Measurements from ENCODE around the gene PDIA5.

Gene PDIA5

GRCh38 chr3:123188058-123188457, 121.2 kb downstream of the PDIA5 start:
- DNase-seq = no peak

- no peak for DNase-seq
Observed at GRCh38 chr3:123193448-123194101, 126.8 kb downstream of the PDIA5 start.

- no peak for DNase-seq
Observed at GRCh38 chr3:123194552-123194951, 127.7 kb downstream of the PDIA5 start.

GRCh38 chr3:123198372-123198771, 131.5 kb downstream of the PDIA5 start:
- no peak for DNase-seq

- DNase-seq = no peak
Observed at GRCh38 chr3:123201223-123201556, 134.4 kb downstream of the PDIA5 start.

- peak; percentile 98 for DNase-seq
Observed at GRCh38 chr3:123201557-123202427, 135.0 kb downstream of the PDIA5 start, which contains the start of gene SEC22A. Gene SEC22A (plus strand): TSS chr3:123201943. CDS start chr3:123209218, 7,275 bp downstream.

GRCh38 chr3:123202451-123202850, 135.6 kb downstream of the PDIA5 start:
- DNase-seq = no peak
